ENCODE measurements around the gene ENHO. TPM values are rescaled to one million over a fixed set of nuclear protein-coding genes. Genes with fewer than 3 reads are reported as not detected.
A peak's percentile ranks its signal among the peaks of the same experiment; 100 is the strongest.
"Not testable (repeated sequence)": the region's sequence is repeated elsewhere in the genome, so short reads cannot be mapped to it uniquely, and the experiment has no call there.

The ENHO gene
- total RNA-seq, 2 donors from 2014 or later = 0.89 to 2.3 TPM

DNA sequence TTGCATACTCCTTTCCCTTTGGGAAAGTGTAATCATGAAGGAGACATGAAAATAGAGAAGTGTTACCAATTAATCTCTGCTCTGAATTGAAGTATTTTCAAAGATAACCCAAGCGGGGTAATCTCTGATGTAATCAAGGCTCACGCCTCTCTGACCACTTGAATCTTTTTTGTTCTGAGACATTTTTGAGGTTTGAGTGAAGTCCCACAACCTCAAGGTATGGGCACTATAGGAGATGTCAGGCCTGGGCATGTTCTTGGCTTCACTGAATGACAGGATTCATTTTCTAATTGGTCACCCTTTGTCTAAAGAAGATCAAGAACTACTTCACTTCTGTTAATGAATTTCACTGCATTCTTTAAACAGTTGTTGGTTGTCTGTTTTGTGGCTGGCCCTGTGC, 23.7 kb downstream of the ENHO start:
- ATAC-seq (no peak), DNase-seq (no peak)
- intact Hi-C loops (cut with DNase I, micrococcal nuclease) = no loop called here

DNA sequence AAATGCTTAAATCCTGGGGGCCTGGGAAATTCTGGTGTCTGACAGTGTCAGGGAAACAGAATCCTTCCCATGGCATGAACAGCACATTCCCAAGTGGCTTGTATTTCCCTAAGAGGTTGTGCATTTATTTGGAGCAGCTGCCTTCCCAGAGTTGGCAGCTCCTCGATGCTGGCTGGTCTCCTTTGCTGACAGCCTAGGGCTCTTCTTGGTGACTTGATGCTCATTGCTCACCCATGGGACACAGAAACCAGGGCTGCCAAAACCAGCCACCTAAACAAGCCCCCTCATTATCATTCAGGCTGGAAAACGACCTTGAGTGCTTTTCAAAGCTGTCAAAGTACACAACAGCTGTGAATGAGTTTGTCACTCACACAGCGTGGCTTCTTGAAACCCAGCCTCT, 24.2 kb downstream of the ENHO start:
- no peak for DNase-seq
- intact Hi-C loops (cut with DNase I, micrococcal nuclease) = no loop called here
- ATAC-seq = no peak

DNA sequence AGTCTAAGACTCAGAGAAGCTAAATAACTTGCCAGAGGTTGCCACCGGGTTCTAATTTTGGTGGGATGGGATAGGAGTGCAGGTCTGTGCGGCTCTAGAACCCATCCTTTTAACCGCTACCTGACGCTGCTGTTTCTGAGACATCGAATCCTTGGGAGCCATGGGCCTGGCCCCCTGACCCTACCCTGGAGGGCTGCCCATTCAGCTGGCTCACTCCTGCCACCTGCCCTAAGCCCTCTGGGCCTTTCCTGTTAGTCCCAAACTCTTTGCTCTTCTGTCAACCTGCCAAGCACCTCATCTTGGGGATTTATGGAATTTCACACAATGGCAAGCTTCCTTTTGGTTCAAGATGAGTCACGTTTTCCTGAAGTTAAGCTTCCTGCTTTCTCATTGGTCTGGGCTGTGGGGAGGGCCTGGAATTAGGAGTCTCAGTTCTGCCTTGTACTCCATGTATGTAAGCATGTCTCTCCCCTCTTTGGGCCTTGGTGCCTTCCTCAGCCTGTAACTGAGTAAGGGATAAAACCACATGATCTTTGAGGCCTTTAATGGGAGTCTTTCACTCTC, 26.6 kb downstream of the ENHO start:
- DNase-seq (no peak), ATAC-seq (no peak)
- intact Hi-C loops (cut with DNase I, micrococcal nuclease) = no loop called here

DNA sequence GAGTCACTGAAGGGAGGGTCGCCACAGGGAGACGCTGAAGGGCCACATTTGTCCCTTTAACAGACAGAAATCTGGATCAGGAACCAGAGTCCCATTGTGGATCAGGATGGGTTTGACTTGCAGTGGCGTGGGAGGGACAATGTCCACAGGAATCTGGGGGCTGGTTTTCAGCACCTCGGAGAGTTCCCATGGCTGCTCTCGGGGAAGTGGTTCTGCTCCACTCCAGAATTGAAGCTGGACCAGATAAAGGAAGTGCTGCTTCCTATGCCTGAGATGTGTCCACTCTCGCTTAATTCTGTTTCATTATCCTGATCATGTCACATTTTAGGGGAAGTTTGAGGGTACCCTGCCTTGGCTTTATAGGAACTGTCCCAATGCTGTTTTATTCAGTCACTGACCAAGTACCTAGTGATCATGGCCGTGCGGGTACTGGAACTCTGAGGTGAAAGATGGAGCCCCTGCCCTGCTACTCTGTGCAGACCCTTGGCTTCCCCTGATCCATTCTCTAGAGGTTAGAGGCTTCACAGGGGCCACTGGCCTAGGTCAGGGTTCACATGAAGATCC, 28.7 kb downstream of the ENHO start:
- ATAC-seq (peak; percentile 41), DNase-seq (peak in 1 of 2 donors; percentile 60)
- intact Hi-C loops (cut with DNase I, micrococcal nuclease) = no loop called here

DNA sequence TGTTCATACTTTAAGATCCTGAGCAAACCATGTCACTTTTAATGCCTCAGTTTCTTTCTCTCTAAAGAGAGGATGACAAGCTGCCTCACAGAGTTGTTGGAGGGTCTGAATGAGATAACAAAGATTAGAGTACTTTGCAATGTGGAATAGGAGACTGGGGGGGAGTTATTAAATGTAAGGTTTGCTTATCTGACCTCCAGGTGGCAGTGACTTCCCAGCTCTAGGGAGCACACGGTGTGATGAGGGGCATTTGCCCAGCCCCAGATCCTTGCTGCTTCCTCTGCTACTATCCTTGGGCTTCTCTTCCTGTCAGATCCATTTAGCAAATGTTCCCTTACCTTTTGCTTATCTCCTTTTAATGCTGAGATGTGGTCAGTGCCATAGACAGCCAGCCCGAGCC, 30.7 kb downstream of the ENHO start:
- ATAC-seq = no peak
- no peak for DNase-seq
- intact Hi-C loops (cut with DNase I, micrococcal nuclease) = no loop called here

DNA sequence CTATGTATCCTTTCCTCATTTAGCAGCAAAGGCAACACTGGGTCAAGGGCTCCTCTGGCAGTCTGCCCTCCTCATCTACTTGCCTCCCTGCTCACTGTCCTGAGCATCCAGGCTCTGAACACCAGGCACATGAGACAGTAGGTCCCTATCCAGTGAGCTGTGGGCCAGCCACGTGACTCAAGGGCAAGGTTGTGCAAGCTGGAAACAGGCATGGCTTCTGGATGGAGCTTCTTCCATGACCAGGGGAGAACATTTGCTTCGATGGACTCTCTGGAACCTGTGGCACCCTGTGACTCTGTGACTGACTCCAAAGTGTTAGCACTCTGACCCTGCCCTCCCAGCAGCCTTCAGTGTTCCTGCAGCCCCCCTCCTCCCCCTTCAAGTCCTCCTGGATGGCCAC, 31.2 kb downstream of the ENHO start:
- ATAC-seq (no peak), DNase-seq (no peak)
- intact Hi-C loops (cut with DNase I, micrococcal nuclease) = no loop called here

DNA sequence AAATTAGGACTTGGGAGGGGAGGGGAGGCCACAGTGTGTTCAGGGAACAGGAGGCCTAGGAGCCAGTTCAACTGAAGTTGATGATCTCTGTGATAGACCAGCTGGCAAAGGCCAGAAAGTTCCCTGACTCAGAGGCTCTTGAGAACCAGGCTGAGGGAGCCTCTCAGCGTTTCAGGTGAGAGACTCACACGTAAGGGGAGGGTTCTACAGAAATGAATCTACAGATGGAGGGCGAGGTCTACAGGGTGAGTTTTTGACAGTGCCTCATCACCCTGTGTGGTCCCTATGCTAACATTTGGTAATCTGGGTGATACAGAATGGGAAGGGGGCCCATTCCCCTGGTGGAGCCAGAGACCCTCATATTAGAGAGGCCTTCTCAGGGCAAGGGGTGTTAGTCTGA, 32.0 kb downstream of the ENHO start:
- intact Hi-C loops (cut with DNase I, micrococcal nuclease) = no loop called here
- DNase-seq = no peak
- ATAC-seq = no peak

DNA sequence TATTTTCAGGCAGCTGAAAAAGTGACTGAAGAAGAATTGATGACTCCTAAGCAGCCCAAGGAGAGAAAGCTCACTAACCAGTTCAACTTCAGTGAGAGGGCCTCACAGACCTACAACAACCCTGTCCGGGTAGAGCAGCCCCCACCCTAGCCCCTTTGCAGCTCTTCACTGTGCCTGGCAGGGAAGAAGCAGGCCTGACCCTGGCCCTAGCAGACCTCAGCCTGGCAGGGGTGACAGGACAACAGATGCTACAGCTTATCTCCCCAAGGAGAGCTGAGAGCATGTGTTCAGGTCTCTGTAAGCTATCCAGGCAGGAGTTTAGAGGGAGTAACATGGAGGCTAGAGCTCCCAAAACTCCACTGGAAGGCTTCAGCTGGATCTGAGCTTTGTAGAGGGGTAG, 32.4 kb downstream of the ENHO start:
- no peak for DNase-seq
- no peak for ATAC-seq
- intact Hi-C loops (cut with DNase I, micrococcal nuclease) = no loop called here

DNA sequence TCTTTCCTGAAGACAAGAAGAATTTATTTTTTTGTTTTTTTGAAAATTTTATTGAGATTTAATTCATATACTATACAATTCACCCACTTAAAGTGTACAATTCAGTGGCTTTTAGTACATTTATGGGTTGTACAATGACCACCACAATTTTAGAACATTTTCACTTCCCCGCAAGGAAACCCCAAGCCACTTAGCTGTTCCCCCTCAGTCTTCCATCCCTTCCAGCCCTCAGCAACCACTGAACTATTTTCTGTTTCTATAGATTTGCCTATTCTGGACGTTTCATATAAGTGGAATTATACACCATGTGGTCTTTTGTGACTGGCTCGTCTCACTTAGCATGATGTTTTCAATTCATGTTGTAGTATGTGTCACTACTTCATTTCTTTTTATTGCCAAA, 36.2 kb downstream of the ENHO start:
- DNase-seq (no peak), ATAC-seq (no peak)
- intact Hi-C loops (cut with DNase I, micrococcal nuclease) = no loop called here

DNA sequence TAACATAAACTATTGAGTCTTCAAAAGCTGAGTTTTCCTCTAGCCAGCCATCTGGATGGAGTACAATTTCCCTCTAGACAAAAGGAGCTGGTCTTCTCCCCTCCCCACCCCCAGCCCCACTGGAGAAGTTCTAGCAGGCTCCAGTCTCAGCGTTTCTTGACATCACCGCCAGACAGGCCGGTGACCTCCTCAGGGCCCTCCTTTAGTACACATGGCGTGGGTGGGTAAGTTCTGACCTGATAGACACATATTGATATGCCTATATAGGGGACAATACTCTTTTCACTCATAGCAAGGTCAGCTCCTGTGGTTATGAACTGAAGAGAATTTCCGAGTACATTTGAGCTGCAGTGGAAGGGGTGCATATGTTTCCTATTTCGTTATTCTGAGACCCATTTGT, 37.0 kb downstream of the ENHO start:
- intact Hi-C loops (cut with DNase I, micrococcal nuclease) = no loop called here
- no peak for ATAC-seq
- no peak for DNase-seq

DNA sequence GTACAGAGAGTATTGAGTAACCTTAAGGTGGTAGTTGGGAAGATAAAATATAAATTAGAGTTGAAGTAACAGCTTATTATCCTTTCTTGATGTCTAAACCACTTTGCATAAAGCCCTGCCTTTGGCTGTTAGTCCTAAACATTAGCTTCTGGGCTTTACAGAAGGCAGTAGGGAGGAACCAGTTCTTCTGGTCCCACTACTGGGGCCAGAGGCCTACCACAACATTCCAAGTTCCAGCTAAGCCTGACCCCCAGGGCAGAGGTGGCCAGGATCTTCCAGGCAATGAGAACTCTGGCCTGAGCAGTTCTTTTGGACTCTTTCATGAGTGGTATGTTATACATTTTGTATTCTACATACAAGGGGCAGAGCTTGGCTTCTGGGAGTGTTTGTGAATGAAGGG, 38.1 kb downstream of the ENHO start:
- intact Hi-C loops (cut with DNase I, micrococcal nuclease) = no loop called here
- no peak for DNase-seq
- no peak for ATAC-seq

DNA sequence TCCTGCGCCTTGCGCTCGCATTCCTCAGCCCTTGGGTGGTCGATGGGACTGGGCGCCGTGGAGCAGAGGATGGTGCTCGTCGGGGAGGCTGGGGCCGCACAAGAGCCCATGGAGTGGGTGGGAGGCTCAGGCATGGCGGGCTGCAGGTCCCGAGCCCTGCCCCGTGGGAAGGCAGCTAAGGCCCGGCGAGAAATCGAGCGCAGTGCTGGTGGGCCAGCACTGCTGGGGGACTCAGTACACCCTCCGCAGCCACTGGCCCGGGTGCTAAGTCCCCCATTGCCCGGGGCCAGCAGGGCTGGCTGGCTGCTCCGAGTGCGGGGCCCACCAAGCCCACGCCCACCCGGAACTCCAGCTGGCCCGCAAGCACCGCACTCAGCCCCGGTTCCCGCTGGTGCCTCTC, 40.0 kb downstream of the ENHO start:
- ATAC-seq; DNase-seq; intact Hi-C loops (cut with DNase I, micrococcal nuclease): not testable (repeated sequence)

DNA sequence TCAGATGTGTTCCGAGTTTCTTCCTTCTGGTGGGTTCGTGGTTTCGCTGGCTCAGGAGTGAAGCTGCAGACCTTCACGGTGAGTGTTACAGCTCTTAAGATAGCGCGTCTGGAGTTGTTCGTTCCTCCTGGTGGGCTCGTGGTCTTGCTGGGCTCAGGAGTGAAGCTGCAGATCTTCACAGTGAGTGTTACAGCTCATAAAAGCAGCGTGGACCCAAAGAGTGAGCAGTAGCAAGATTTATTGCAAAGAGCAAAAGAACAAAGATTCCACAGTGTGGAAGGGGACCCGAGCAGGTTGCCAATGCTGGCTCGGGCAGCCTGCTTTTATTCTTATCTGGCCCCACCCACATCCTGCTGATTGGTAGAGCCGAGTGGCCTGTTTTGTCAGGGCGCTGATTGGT, 41.2 kb downstream of the ENHO start:
- intact Hi-C loops (cut with DNase I, micrococcal nuclease) = not testable (repeated sequence)

DNA sequence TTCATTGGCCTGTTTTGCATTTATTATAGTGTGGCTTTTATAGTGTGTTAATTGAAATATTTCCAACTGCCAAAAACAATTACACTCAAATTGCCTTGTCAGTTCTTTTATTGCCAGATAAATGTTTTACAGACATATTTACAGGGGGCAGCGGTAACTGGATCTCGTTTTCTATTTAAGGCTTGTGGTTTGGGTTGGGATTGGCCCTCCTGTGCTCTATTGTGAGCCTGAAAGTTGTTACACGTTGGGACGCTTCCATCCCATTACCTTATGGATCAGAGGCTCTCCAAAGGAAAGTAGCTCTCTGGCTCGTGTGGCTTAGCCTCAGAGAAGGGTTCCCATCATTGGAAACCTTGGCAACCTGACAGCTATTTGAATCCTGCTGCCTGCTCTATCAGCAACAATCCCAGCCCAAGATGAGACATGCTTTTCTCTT, 43.3 kb downstream of the ENHO start:
- intact Hi-C loops (cut with DNase I, micrococcal nuclease) = no loop called here
- DNase-seq (no peak), ATAC-seq (peak; percentile 79)

More for the DNA sequence above, 41.2 kb downstream of the ENHO start:
- DNase-seq, ATAC-seq: not testable (repeated sequence)

DNA sequence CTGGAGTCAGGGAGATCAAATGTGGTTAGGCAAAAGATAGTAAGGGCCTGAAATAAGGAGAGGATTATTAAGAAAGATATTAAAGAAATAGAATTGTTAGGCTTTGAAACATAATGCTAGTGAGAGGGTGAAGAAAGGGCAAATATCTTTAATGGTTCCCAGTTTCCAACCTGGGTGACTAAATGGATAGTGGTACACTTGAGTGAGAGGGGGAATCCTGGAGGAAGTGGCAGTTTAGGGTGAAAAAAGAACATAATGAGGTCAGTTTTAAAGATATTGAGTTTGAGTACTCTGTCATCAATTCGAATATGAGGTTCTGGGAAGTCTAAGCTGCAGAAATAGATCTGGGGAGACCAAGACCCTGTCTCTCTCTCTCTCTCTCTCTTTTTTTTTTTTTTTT, 45.2 kb downstream of the ENHO start:
- ATAC-seq = no peak
- no peak for DNase-seq
- intact Hi-C loops (cut with DNase I, micrococcal nuclease) = no loop called here

DNA sequence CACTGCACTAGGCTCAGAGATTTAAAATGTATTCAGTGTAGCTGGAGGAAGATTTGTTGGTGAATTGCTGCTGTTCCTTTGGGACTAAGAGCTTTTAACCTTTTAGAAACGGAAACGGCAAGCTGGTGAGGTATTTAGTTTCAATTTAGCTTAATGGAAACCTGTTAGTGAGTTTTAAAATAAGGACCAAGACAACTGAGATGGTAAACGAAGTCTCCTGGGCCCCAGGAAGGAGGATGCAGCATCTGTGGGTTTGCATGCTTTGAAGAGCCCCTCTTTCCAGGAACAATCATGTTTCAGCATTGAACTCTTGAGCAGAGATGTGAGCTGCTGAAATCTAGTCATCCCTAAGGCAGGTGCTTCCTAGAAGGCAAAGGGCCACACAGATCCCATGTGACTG, 47.7 kb downstream of the ENHO start:
- DNase-seq (no peak), ATAC-seq (no peak)
- intact Hi-C loops (cut with DNase I, micrococcal nuclease) = no loop called here

Other genes with a start within 250 kb of the ENHO start
- gene KIF24, start 193.7 kb downstream of the ENHO start, total RNA-seq = 1 to 10 TPM; 1.3 to 2.2 TPM
- 10 to 100 TPM; 14.0 to 19.2 TPM for gene NUDT2, start 193.4 kb downstream of the ENHO start, total RNA-seq
- gene MYORG, start 146.1 kb downstream of the ENHO start, total RNA-seq = 10 to 100 TPM; 65.2 to 72.3 TPM
- 1 to 10 TPM; 6.8 to 7.2 TPM for gene FAM219A, start 64.4 kb downstream of the ENHO start, total RNA-seq
- gene DNAI1, start 64.2 kb downstream of the ENHO start, total RNA-seq = not detected
- 10 to 100 TPM in 1 of 2 donors, 1 to 10 TPM in 1; 6.4 to 13.1 TPM for gene CNTFR, start 66.7 kb upstream of the ENHO start, total RNA-seq
- 10 to 100 TPM; 36.4 to 40.7 TPM for gene RPP25L, start 89.1 kb upstream of the ENHO start, total RNA-seq
- 10 to 100 TPM; 53.7 to 59.4 TPM for gene DCTN3, start 97.5 kb upstream of the ENHO start, total RNA-seq
- not detected for gene ARID3C, start 106.1 kb upstream of the ENHO start, total RNA-seq
- 10 to 100 TPM; 47.7 to 58.4 TPM for gene SIGMAR1, start 114.8 kb upstream of the ENHO start, total RNA-seq
- gene GALT, start 123.7 kb upstream of the ENHO start, total RNA-seq = 10 to 100 TPM; 49.6 to 50.5 TPM
- 10 to 100 TPM; 18.6 to 22.4 TPM for gene IL11RA, start 129.2 kb upstream of the ENHO start, total RNA-seq
- not detected for gene CCL27, start 139.7 kb upstream of the ENHO start, total RNA-seq
- gene CCL19, start 168.3 kb upstream of the ENHO start, total RNA-seq = 1 to 10 TPM in 1 of 2 donors, not detected in 1; 2.6 TPM
- 10 to 100 TPM; 27.0 to 27.5 TPM for gene CCL21, start 187.1 kb upstream of the ENHO start, total RNA-seq